ENCODE data around the gene SIK3.
A peak's percentile ranks its signal among the peaks of the same experiment; 100 is the strongest.

The SIK3 gene

DNA sequence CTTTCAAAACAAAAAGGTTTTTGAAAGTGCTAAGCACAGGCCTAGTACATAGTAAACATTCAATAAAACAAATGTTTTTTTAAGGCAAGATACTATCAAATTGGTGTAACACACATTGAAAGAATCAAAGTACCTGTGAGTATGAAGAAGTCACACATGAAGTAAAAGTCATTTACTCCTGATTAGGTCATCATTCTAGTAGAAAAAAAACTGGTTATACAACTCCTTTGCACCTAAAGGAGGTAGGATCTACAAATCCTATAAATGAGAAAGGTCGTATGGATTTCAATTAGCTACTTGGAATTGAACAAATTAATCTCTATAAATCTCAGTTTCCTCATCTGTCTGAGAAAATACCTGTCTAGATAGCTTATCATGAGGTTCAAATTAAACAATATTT lies 80.8 kb downstream of the SIK3 start:
- no peak for DNase-seq (ENCODE audit: insufficient read length, low spot score)
- no peak for FAIRE-seq

DNA sequence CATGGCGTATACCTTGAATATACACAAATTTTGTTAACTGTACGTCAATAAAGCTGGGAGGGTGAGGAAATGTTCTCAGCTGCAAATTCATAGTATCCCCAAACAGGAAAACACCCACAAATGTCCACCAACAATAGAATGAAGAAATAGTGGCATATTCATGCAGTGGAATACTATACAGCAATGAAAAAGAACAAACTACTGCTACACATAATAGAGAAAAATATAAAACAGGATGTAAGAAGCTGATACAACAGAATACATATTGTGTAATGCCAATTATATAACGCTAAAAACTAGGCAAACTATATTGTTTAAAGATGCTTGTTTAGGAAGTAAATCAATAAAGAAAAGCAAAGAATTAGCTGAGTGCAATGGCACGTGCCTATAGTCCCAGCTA lies 81.5 kb downstream of the SIK3 start:
- FAIRE-seq, result no peak
- DNase-seq (ENCODE audit: insufficient read length, low spot score), result no peak

DNA sequence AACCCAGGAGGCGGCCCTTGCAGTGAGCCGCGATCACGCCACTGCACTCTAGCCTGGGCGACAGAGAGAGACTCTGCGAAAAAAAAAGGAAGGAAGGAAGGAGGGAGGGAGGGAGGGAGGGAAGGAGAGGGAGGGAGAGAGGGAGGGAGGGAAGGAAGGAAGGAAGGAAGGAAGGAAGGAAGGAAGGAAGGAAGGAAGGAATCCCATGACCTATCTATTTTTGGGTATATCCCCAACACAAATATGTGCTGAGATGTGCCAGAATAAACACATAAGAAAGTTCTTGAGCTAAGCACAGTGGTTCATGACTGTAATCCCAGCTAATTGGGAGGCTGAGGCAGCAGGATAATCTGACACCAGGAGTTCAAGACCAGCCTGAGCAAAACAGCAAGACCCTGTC lies 82.0 kb downstream of the SIK3 start:
- no peak for DNase-seq (ENCODE audit: insufficient read length, low spot score)
- no peak for FAIRE-seq

DNA sequence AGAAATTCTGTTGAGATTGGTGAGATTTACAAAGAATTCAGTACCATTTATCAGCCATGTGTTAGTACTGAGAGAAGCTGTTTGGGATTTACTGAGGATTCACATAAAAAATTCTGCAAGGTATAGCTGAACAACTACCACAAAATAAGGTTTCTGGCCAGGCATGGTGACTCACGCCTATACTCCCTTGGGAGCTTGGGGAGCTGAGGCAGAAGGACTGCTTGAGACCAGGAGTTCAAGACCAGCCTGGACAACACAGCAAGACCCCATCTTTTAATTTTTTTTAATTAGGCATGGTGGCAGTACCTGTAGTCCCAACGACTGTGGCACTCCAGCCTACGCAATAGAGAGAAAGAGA lies 86.7 kb downstream of the SIK3 start:
- FAIRE-seq (no peak), DNase-seq (ENCODE audit: insufficient read length, low spot score) (no peak)

DNA sequence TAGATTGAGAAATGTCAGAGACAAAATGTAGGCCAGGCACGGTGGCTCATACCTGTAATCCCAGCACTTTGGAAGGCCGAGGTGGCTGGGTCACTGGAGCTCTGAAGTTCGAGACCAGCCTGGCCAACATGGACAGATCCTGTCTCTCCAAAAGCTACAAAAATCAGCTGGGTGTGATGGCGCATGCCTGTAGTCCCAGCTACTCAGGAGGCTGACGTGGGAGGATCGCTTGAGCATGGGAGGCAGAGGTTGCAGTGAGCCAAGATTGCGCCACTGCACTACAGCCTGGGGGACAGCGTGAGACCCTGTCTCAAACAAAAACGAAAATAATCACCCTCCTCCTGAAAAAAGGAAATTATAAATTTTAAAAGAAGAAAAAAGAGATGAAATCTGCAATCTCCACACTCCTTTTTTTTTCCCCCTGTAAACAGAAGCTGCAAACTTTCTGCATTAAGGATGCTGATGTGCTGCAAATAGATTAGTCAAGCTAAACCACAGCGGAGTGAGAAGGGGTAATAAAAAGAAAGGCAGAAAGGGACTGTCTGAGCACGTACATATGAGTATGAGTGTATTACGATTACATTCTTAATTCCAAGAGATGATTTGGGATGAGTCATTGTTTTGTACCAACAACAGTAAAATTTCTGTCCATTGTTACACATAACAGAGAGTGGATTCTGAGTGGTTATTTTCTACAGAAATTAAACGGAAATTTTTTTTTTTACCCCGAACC lies 87.3 kb downstream of the SIK3 start:
- DNase-seq (ENCODE audit: insufficient read length, low spot score) (no peak), FAIRE-seq (no peak)

DNA sequence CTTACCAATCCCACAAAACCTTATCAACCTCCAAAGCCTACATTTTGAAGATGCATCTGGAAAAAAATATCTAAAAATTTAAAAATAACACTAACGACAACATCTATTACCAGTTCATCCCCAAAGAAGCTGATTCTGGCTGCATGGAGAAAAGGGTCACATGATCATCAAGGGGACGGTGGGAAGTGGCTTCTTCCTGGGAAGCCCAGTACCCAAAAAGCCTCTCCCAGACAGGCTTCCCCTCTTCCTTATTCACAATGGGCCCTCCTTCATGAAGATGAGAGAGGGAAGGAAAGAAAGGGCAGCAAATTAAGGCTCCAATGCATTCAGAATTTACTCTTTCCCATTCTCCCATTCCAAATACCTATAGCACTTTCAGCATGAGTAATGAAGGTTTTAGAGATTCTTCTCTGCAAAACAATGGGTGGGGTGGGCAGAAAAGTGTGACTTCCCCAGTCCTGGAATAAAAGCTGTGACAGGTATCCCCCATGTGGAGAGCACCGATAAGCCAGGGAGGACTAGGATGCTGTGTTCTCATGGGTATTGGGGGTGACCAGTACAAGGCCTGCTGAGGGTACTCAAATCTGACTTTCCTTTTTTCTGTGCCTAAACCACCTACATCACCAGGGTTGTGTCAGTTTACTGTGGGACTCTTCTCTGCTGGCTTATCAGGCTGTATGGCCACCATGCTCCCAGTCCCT lies 88.2 kb downstream of the SIK3 start:
- DNase-seq (ENCODE audit: insufficient read length, low spot score), result no peak
- no peak for FAIRE-seq

DNA sequence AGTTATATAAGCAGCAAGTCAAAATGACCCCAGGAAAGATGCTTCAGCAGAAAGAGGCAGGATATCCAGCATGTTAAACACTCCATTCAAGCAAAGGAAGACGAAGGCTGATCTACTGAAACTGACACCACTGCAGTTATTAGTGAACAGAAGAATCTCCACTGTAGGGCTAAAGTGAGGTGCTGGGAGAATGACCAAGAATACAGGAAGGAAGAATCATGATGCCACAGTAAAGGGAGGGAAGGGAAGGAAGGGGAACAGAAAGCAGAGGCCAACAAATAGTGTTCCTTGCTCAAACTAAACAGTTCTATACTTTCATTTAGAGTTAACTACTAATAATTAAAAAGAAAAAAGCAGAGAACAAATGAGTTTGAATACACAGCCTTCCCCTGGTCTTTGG lies 92.5 kb downstream of the SIK3 start:
- peak; percentile 11 for FAIRE-seq

DNA sequence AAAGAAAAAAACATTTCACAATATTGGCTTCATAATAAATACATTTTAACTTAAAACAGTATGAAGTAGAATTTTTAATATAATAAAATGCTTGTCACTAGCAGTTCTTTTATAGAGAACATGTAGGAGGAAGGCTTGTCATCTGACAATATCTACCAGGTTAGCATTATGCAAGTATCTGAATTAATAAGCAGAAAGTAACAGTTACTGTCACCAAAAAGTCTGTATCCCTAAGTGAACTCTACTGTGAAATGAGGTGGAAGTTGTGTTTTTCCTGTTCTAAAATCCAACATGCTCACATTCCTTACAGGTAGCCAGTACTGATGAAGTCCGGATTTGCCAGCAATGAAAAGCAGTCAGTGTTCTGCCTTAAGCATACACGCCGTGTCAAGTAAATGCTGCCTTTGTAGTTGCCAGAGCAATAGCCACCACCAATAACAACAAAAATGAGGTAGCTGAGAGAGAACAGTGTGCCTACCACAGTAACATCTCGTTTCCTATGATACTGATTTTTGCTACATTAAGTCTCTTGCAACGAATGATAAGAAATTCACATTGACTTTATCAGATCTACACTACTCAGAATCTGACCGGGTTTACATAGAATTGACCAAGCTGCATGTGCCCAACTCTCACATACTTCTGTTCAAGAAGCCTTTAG lies 95.5 kb downstream of the SIK3 start:
- DNase-seq (ENCODE audit: insufficient read length, low spot score), result no peak
- FAIRE-seq, result peak; percentile 14

More for the DNA sequence above, 92.5 kb downstream of the SIK3 start:
- no peak for DNase-seq (ENCODE audit: insufficient read length, low spot score)

DNA sequence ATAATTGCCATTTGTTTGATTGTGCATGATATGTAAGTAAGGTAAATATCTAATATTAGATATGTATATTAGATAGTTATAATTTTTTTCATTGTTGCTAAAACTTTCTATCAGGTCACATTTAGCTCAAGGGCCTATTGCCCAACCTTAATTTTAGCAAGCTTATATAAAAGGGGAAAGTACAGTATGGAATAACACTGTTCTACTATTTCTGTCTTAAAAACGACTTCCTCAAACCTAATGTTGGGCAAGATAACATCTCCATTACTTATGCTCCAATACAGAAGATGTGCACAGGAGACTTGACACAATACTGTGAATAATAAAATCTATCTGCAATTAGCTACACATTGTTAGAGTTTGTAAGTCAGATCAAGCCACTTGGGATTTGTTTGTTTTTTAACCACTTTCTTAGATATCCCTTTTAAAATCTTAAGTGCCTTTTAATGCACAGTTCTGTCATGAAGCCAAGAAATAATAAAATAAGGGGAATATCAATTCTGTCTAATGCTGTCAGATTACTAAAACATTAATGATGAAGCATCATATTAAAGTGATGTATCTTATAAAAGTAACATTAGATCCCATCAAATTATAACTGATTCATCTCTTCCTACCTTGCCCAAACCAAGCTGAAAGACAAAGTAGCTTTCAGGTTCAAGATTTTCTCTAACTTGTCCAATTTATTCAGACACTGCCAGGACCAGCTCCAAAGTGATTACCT lies 98.1 kb downstream of the SIK3 start:
- FAIRE-seq, result peak; percentile 68

DNA sequence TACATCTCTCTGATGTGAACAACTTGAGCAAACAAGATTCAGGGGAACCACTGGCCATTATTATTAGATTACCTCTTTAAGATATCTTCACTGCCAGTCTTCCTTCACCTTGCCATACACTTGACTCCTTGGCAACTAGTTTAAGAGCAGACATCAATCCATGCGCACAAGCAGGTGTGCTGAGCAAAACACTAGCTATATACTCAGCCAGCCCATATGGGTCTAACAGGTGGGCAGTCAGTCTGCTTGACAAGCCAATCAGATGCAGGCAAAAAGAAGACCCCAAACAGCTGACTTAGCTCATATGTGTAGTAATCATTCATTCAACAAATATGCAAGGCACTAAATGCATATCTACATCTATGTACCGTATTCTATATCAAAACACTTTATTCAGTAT lies 101.2 kb downstream of the SIK3 start:
- DNase-seq (ENCODE audit: insufficient read length, low spot score) (no peak), FAIRE-seq (no peak)

More for the DNA sequence above, 98.1 kb downstream of the SIK3 start:
- DNase-seq (ENCODE audit: insufficient read length, low spot score), result no peak

DNA sequence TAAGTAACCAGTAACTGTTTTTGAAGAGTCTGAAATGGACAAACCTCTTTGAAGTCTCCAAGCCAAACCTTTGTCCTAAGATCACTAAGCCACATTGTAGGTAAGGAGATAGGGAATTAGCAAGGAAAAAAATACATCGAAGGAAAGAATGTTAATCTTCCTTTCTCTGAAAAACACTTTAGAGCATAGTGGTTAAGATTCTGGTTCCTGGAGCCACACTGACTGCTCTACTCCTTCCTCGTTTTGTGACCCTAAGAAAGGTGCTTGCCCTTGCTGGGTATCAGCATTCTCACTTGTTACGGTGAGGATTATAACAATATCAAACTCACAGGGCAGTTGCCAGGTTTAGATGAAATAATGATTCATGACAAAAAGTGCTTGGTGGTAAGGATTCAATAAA lies 104.0 kb downstream of the SIK3 start:
- peak; percentile 66 for FAIRE-seq
- DNase-seq (ENCODE audit: insufficient read length, low spot score), result no peak

DNA sequence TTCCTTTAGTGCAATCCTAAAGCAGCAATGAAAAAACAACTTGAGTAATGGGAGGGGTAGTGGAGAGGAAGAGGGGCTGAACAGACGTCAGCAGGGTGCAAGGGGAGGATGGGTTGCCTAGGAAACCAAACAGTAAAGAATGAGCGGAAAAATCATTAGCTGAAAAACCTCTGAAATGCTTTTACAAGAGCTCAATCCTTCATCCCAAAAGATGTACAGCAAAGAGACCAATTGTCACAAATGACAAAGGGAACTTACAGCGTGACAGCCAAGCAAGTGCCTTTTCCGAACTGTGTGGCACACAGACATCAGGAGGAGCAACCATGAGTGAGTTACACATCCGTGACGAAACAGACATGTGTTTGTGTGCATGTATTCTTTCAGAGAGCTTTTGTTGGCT lies 104.6 kb downstream of the SIK3 start:
- peak; percentile 56 for FAIRE-seq
- no peak for DNase-seq (ENCODE audit: insufficient read length, low spot score)

DNA sequence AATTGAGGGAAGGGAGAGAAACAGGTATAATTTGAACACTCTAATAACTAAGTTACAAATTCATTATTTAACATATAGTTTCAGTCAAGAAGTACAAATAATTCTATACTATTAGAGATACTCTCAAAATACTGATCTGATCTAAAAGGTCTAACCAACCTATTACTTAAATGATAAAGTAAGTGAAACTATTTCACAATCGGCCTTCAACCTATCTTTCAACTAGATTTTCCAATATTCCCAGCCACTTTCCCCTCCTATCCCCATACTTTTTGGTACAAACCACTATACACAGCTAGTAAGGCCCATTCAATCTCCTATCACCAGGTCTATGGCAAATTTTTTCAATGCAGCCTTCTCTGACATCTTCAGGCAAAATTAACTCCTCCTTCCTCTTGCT lies 106.7 kb downstream of the SIK3 start:
- FAIRE-seq (no peak), DNase-seq (ENCODE audit: insufficient read length, low spot score) (no peak)

DNA sequence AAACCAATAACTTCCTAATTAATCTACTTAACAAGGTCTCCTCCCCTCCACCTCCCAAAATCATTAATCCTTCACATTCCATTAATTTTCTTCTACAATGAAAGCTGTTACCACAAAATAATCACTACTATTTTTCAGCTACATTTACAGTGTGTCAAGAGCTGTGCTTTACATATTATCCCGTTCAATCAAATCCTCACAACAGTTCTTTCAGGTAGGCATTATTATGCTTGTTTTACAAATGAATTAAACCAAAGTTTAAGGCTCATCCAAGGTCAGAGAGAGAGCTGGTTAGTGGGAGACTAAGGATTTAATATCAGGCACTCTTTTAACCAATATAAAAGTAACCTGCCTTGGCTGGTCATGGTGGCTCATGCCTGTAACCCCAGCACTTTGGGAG lies 107.4 kb downstream of the SIK3 start:
- FAIRE-seq, result no peak
- no peak for DNase-seq (ENCODE audit: insufficient read length, low spot score)

DNA sequence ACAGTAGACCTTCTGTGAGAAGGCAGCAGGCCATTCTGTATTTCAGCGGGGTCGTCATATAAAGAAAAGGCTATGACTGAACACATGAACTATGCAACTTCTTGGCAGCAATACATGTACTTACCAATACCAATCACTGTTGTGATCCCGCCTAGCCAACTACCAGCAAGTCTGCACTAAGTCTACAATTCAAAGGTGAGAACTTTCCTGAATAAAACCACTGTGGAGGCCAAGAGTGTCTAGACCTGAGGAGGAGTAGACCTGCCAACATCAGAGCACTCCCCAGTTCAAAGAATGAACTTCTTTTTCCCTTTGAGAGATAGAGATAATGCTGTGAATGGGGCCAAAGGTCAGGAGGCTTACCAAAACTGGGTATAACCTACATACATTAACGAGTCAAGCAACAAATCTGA lies 108.2 kb downstream of the SIK3 start:
- FAIRE-seq (no peak), DNase-seq (ENCODE audit: insufficient read length, low spot score) (no peak)

DNA sequence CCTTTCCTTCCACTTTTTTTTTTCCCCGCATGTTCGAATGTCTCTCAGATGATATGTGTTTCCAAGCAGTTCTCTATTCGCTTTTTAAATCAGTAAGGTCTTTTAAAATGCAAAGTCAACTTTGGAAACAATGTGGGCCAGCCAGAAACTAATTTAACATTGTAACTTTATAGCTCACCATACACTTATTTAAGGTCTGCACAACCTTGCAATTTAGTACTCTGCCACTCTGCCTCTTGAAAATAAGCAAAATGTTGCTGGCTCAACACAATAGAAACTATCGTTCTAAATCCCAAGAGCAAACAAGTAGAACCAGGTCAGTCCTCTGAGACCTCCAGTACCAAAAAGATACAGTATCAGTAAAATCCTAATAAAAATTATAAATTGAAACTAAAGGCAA lies 109.0 kb downstream of the SIK3 start:
- DNase-seq (ENCODE audit: insufficient read length, low spot score) (no peak), FAIRE-seq (peak; percentile 71)

DNA sequence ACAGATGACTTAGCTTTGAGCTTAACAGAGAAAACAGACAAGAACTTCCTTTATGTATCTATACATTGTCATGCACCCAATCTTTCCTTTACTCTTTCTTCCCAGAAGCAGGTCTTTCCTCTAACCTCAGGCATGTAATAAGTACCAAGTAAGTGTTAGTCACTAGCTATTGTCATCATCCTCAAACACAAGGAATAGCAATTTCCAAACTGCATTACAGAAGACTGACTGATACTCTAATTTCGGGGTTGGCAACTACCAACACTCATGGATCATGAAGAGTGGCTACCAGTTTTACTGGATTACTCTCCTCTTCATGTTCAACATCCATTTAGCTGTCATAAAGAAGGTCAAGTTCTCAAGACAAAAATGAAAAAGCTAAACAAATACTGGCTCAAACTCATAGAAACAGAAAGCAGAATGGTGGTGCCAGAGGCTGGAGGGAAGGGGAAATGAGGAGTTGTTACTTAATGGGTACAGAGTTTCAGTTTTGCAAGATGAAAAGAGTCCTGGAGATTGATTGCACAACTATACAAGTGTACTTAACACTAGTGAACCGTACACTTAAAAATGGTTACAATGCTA lies 111.6 kb downstream of the SIK3 start:
- FAIRE-seq (peak; percentile 87), DNase-seq (ENCODE audit: insufficient read length, low spot score) (no peak)

DNA sequence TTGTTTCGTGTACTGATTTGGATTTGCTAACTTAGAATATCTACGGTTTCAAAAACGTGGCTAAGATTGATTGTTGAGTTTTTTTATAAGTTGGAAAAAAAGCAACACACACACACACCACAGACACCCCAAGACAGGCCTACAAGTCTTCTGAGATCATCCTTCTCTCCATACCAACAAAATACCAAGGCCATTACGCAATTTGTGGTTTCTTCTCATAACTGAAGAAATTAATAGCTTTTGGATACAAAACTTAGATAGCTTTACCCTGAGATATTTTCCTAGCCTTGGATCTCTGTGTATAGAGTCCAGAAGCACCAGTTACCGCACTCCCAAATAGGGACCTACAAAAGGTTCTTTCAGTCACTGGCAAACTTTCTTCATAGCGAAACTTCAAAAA lies 113.6 kb downstream of the SIK3 start:
- DNase-seq (ENCODE audit: insufficient read length, low spot score) (no peak), FAIRE-seq (no peak)

DNA sequence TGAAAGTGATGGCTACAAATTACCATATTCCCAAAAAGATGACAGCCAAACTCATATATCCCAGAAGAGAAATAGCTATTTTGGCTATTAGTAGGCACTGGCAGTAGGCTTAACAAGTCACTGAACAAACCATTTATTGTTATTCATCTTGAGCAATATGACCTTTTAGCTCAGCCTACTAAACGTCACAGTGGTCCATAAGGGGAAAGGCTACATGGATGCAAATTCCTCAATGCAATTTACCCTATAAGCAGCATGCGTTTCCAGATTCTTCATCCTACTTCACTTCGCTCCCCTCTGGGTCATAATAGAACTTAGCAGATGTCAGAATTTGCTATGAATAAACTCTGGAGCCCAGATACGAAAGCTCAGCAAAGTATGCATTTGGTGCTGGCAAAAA lies 114.0 kb downstream of the SIK3 start:
- FAIRE-seq (no peak), DNase-seq (ENCODE audit: insufficient read length, low spot score) (no peak)

DNA sequence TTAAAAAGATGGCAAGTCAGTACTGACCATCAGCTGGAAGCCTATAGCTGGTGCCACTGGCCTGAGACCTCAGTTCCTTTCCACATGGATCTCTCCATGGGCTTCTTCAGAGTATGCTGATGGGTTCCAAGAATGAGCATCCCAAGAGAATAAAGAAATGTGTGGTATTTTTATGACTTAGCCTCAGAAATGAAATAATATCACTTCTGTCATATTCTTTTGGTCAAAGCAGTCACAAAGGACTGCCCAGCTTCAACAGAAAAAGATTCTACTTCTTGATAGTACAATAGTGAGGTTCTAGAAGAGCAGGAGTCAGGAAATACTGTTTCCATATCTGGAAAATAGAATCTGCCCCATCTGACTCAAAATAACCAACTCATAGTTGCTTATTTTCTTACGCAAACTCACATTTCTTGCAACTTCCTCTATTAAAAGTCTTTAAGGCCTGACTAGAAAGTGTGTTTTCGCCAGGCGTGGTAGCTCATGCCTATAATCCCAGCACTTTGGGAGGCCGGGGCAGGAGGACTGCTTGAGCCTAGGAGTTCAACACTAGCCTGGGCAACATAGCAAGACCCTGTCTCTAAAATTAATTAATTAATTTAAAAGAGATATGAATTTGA lies 116.9 kb downstream of the SIK3 start:
- peak; percentile 85 for FAIRE-seq

More for the DNA sequence above, 116.9 kb downstream of the SIK3 start:
- DNase-seq (ENCODE audit: insufficient read length, low spot score), result no peak

Measured in GM19239 (cell line).